ENCODE data around the gene NOL7.

NOL7 gene

GRCh38 chr6:13597073-13597472 lies 18.1 kb upstream of the NOL7 start:
- no peak for DNase-seq (ENCODE audit: low read depth in 2 of 2)

GRCh38 chr6:13600036-13600435 lies 15.1 kb upstream of the NOL7 start:
- DNase-seq (ENCODE audit: low read depth in 2 of 2), result no peak

- DNase-seq (ENCODE audit: low read depth in 2 of 2), result no peak
These were observed 11.0 kb upstream of the NOL7 start for GRCh38 chr6:13604135-13604534.

DNA sequence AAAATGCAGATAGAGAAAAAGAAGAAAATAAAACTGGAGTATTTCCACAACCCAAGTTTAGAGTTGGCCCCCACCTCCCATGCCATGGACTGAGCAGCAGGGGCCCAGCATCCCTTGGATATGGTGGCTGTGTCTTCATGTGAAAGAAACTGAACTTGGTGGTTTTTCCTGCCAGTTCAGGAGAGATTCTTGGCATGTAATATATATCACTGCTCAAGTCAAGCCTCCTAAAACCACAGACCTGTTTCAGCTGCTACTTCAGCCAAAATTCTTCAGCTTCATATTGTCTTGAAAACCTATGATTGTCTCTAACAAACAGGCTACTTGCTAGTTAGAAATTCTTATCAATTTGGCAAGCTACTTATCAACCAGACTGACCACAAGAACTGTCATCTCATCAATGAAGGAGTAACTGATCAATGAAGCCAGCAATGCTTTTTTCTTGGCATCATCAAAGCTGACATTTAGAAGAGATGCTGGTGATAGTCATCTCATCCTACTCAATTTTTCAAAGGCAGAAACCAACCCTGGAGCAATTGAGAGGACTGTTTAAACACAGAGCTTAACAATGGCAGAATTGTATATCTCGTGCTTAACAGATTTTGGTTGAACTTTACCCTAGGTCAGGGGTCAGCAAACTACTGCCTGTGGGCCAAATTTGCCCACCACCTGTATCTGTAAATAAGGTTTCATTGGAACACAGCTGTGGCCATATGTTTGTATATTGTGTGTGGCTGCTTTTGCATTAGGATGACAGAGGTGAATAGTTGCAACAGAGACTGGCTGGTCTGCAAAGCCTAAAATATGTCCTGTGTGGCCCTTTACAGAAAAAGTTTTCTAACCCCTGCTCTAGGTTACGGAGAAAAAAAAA lies 10.4 kb upstream of the NOL7 start:
- DNase-seq (ENCODE audit: low read depth in 2 of 2), result no peak

GRCh38 chr6:13605634-13606033 lies 9.5 kb upstream of the NOL7 start:
- DNase-seq (ENCODE audit: low read depth in 2 of 2), result no peak

DNA sequence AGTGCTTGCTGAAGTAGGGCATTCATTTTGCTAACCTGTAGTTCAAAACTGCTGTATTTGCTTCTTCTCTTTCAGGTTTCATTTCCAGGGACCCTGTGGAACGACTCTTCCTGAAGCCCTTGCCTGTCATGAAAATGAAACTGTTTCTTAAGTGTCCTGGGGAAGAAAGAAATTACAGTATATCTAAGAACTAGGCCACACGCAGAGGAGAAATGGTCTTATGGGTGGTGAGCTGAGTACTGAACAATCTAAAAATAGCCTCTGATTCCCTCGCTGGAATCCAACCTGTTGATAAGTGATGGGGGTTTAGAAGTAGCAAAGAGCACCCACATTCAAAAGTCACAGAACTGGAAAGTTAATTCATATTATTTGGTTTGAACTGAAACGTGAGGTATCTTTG lies 3.4 kb upstream of the NOL7 start:
- no peak for DNase-seq (ENCODE audit: low read depth in 2 of 2)

DNA sequence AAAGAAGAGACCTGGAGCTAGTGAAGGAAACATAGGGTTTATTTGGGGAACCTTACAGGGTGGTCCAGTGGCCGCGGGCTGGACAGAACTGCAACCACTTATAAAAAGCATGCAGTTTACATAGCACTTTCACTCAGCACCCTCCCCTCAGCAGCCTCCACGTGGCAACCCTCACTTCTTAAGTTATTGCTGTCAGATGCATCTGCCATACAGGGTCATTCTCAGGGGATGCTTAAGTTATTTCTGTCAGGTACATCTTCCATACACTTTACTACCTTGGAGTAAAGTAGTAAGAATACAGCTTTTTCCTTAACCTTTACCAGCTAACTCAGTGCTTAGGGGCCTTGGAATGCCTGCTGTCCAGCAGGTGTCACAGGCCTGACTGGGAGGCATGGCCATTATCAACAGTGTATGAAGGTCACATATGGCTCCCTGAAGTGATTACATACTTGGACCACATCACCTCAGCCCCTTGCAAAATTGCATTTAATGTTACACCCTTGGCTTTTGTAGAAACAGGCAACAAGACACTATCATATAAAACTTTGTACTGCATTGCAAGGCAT lies 2.0 kb upstream of the NOL7 start:
- no peak for DNase-seq (ENCODE audit: low read depth in 2 of 2)

- no peak for DNase-seq (ENCODE audit: low read depth in 2 of 2)
These were observed 809 bp upstream of the NOL7 start for GRCh38 chr6:13614126-13614925.

GRCh38 chr6:13615792-13616120 lies 621 bp downstream of the NOL7 start:
- peak in 1 of 2 donors; percentile 9 for DNase-seq (ENCODE audit: low read depth in 2 of 2)

GRCh38 chr6:13617066-13617465 lies 1.9 kb downstream of the NOL7 start:
- DNase-seq (ENCODE audit: low read depth in 2 of 2), result no peak

- DNase-seq (ENCODE audit: low read depth in 2 of 2), result no peak
These were observed 9.7 kb downstream of the NOL7 start for GRCh38 chr6:13624871-13625288.

DNA sequence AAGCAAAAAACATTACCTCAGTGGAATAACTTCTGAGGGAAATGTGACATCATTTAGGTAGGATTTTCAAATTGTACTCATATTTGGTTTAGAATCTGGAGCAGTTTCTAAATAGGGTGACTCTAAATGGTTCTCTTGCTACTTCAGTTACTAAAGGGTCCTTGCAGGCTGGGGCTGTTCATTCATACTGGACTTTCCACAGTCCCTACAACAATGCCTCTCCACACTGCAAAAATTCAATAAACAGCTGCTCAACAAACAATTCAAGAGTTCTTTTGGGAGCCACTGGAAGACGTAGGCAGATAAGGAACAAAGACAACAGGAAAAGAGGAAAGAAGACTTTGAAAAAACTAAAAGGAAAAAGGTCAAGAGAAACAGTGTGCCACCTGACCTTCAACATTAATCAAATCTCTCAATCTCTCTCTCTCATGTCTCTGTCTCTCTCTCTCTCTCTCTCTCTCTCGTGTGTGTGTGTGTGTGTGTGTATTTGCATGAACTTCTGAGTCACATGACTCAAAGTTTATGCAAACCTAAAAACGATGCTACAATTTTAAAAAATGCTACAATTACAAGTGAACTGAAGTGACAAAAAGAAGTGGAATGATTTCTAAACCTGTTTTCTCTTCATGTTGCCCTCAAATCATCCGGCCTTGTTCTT lies 14.5 kb downstream of the NOL7 start:
- DNase-seq (ENCODE audit: low read depth in 2 of 2), result no peak

- no peak for DNase-seq (ENCODE audit: low read depth in 2 of 2)
These were observed 15.4 kb downstream of the NOL7 start for GRCh38 chr6:13630499-13630898.

DNA sequence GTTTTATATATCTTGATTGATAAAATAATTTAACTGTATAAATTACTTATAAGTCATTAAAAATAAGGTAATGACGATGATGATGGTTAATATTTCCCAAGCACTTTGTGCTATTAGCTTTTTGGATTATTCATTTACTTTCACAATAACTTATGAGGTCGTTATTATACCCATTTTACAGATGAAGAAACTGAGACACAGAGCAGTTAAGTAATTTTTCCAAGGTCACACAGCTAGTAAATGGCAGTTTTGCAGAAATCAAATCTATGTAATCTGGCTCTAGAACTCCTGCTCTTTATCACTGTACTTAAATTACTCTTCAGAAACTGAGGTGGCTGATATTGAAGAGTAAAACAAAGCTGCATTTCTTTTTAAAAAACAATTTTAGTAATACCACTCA lies 18.2 kb downstream of the NOL7 start:
- no peak for DNase-seq (ENCODE audit: low read depth in 2 of 2)

GRCh38 chr6:13635948-13636658 lies 21.0 kb downstream of the NOL7 start:
- DNase-seq (ENCODE audit: low read depth in 2 of 2), result no peak

- no peak for DNase-seq (ENCODE audit: low read depth in 2 of 2)
These were observed 22.9 kb downstream of the NOL7 start for GRCh38 chr6:13638014-13638413.

- no peak for DNase-seq (ENCODE audit: low read depth in 2 of 2)
These were observed 23.5 kb downstream of the NOL7 start for GRCh38 chr6:13638626-13639025.

DNA sequence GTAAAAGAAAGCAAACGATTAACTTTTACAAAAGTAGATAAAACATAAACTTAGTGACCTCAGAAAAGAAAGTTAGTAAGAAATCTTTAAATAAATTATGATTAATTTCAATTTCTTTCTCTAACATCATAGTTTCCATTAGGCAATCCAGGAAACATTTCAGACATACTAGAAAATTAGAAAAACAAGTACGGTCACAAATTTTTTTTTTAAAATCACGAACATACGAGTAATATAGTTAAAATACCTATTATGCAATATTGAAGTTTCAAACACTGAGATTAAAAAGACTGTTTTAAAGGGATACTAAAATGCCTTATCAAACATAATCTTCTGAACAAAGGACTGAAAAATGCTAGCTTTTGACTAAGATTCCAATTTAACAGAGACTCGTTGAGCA lies 26.2 kb downstream of the NOL7 start:
- no peak for DNase-seq (ENCODE audit: low read depth in 2 of 2)

GRCh38 chr6:13643125-13643524 lies 28.0 kb downstream of the NOL7 start:
- no peak for DNase-seq (ENCODE audit: low read depth in 2 of 2)

DNA sequence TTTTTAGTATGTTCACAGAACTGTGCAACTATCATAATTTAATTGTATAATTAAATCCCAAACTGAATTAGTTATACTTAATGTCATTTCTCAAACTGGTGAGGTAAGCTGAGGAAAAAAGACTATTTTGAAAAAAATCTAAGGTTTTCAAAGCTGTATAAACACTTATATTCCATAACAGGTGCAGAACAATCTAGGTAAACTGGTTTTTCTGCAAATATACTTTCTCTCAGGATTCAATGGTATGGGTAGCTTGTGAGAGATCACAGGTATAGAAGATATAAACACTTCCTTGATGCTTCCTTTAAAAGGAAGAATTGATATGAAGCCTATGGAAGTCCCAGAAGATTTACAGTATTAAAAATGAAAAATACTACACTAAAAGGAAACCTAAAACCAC lies 33.7 kb downstream of the NOL7 start:
- DNase-seq (ENCODE audit: low read depth in 2 of 2), result no peak

GRCh38 chr6:13649393-13649792 lies 34.3 kb downstream of the NOL7 start:
- DNase-seq (ENCODE audit: low read depth in 2 of 2), result no peak

DNA sequence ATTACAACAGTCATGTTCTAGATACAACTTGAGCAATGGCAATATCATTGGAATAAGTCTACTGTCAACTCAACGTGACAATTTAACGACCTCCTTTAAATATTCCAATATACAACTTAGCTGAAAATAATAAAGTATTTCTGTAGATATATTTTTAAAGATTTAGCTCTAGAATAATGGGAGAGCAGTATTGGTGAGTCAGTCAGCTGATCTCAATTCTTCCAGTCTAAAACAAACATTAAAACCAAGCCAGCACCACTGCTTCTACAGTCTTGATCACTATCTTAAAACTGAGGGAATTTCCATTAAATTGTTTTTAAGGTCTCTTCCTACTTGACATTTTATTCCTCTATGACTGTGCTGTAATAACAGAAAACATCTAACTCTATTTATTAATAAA lies 38.2 kb downstream of the NOL7 start:
- DNase-seq (ENCODE audit: low read depth in 2 of 2), result no peak
